HepG2 (cell line): ENCODE results near the gene CRTC2. TPM values are rescaled to one million over a fixed set of nuclear protein-coding genes. Genes with fewer than 3 reads are reported as not detected.

Experiments used
- AFF4 ChIP-seq: sonication (generic); formaldehyde crosslinking; IDR thresholded peaks from 2 replicates; pipeline ENCODE4 v1.4.0; 2020; ENCODE audit warnings: missing genetic modification reagents
- AKAP8 ChIP-seq: sonication (generic); formaldehyde crosslinking; IDR thresholded peaks from 2 replicates; pipeline ENCODE4 v1.5.1; 2020; ENCODE audit warnings: mild to moderate bottlenecking, missing genetic modification reagents
- FOXP4 ChIP-seq: sonication (generic); formaldehyde crosslinking; IDR thresholded peaks from 2 replicates; pipeline ENCODE4 v1.4.0; 2020; ENCODE audit warnings: missing genetic modification reagents
- GATA4 ChIP-seq: sonication (generic); IDR thresholded peaks from 2 replicates; pipeline ENCODE4 v1.6.1; 2016; ENCODE audit warnings: antibody characterized with exemption, low read depth, borderline replicate concordance
- HINFP ChIP-seq: sonication (generic); formaldehyde crosslinking; IDR thresholded peaks from 2 replicates; pipeline ENCODE4 v1.4.0; 2020; ENCODE audit warnings: low read depth, mild to moderate bottlenecking, missing genetic modification reagents
- MZF1 ChIP-seq: sonication (generic); formaldehyde crosslinking; IDR thresholded peaks from 2 replicates; pipeline ENCODE4 v1.8.1; 2023; ENCODE audit warnings: mild to moderate bottlenecking, missing genetic modification reagents, borderline replicate concordance
- NAIF1 ChIP-seq: sonication (generic); formaldehyde crosslinking; IDR thresholded peaks from 2 replicates; pipeline ENCODE4 v1.5.0; 2020; ENCODE audit warnings: mild to moderate bottlenecking, missing genetic modification reagents, borderline replicate concordance
- NCOR1 ChIP-seq: fragments of 200-600 bp; sonication (generic); IDR thresholded peaks from 2 replicates; pipeline ENCODE4 v1.7.0; 2017; ENCODE audit warnings: antibody characterized with exemption, low read length, borderline replicate concordance
- NONO ChIP-seq, 2 experiments: fragments of 450-650 bp in 1 of 2; sonication (generic) in 1 of 2; formaldehyde crosslinking in 1 of 2; IDR thresholded peaks in 1 of 2; conservative IDR thresholded peaks in 1 of 2; 2 replicates each; pipeline versions ENCODE4 v1.6.1 to v1.8.0; 2017 to 2022; ENCODE audit warnings: mild to moderate bottlenecking in 1 of 2, missing genetic modification reagents in 1 of 2, moderate library complexity in 1 of 2
- NRL ChIP-seq: sonication (generic); formaldehyde crosslinking; IDR thresholded peaks from 2 replicates; pipeline ENCODE4 v1.5.0; 2020; ENCODE audit warnings: missing genetic modification reagents, mild to moderate bottlenecking, moderate library complexity, borderline replicate concordance
- PAX8 ChIP-seq: sonication (generic); formaldehyde crosslinking; IDR thresholded peaks from 2 replicates; pipeline ENCODE4 v1.8.0; 2022; ENCODE audit warnings: mild to moderate bottlenecking, missing genetic modification reagents, borderline replicate concordance
- SMARCE1 ChIP-seq: fragments of 450-650 bp; IDR thresholded peaks from 2 replicates; pipeline ENCODE4 v1.6.1; 2017; ENCODE audit warnings: borderline replicate concordance
- SNAI1 ChIP-seq: sonication (generic); formaldehyde crosslinking; IDR thresholded peaks from 2 replicates; pipeline ENCODE4 v1.5.0; 2020; ENCODE audit warnings: mild to moderate bottlenecking, missing genetic modification reagents, borderline replicate concordance
- SPEN ChIP-seq: sonication (generic); formaldehyde crosslinking; IDR thresholded peaks from 2 replicates; pipeline ENCODE4 v1.5.1; 2020; ENCODE audit warnings: low read depth, mild to moderate bottlenecking, missing genetic modification reagents
- TAF15 ChIP-seq: fragments of 200-400 bp; formaldehyde crosslinking; IDR thresholded peaks from one replicate; pipeline ENCODE4 v1.6.1; 2018; ENCODE audit warnings: mild to moderate bottlenecking, low read depth, low read length; ENCODE audit not compliant: poor library complexity, severe bottlenecking
- ZNF296 ChIP-seq: sonication (generic); formaldehyde crosslinking; conservative IDR thresholded peaks from 2 replicates; pipeline ENCODE4 v1.5.0; 2020; ENCODE audit warnings: mild to moderate bottlenecking, missing genetic modification reagents
- ZNF446 ChIP-seq: sonication (generic); formaldehyde crosslinking; IDR thresholded peaks from 2 replicates; pipeline ENCODE4 v1.5.0; 2020; ENCODE audit warnings: mild to moderate bottlenecking, missing genetic modification reagents
- ZNF549 ChIP-seq: sonication (generic); formaldehyde crosslinking; IDR thresholded peaks from 2 replicates; pipeline ENCODE4 v1.5.0; 2020; ENCODE audit warnings: missing genetic modification reagents
- ZSCAN12 ChIP-seq: sonication (generic); formaldehyde crosslinking; IDR thresholded peaks from 2 replicates; pipeline ENCODE4 v1.9.0; 2021; ENCODE audit warnings: mild to moderate bottlenecking, missing genetic modification reagents
- polyA plus RNA-seq, 8 experiments: library from polyadenylated mRNA; depleted of rRNA in 3 of 8; stranded (reverse) in 7 of 8; unstranded in 1 of 8; fragments of >200 nt; fragmentation: Illumina TruSeq in 4 of 8; extraction: Trizol in 4 of 8; gene quantifications; 2 replicates each; pipeline versions ENCODE4 v1.2.1 to v1.2.3, GENCODE V29; 2011 to 2016; ENCODE audit warnings: low read depth in 4 of 8, missing spikeins in 1 of 8, mixed read lengths in 1 of 8; ENCODE audit not compliant: insufficient read depth in 1 of 8
- total RNA-seq, 5 experiments: library from RNA; depleted of rRNA; stranded (reverse); fragments of >200 nt; fragmentation: Illumina TruSeq; extraction: Trizol; gene quantifications; 2 replicates each; pipeline ENCODE4 v1.2.3, GENCODE V29; 2016; ENCODE audit warnings: low read depth in 1 of 5

Gene CRTC2
- total and polyA plus RNA-seq, 2 of the 13 experiments (the other 11 are each of a cell fraction or from before 2014, with no cell fraction given), result 6.1 to 26.7 TPM

GRCh38 chr1:153977250-153978240 lies 19.1 kb upstream of the CRTC2 start, which contains the start of gene JTB (continued):
- TF ChIP-seq NONO (IDR thresholded peaks at IDR 0.05) (no peak), NONO (CRISPR knock-in tag; conservative IDR thresholded peaks at IDR 0.05) (peak; percentile 82), MZF1 (0 out of 2 replicates have a peak, but pooled peaks have one; percentile 56), AFF4 (CRISPR knock-in tag) (no peak; the same call in 1 of the 2 replicates), GATA4 (0 out of 2 replicates have a peak, but pooled peaks have one; percentile 51), HINFP (peak; percentile 92; the same call in 1 of the 2 replicates), FOXP4 (CRISPR knock-in tag) (peak; percentile 9), ZNF446 (CRISPR knock-in tag) (no peak), SMARCE1 (no peak), NCOR1 (peak; percentile 48; the same call in 1 of the 2 replicates), PAX8 (CRISPR knock-in tag) (no peak), NRL (peak; percentile 75; the same call in 1 of the 2 replicates), SPEN (CRISPR knock-in tag) (peak; percentile 65), ZSCAN12 (CRISPR knock-in tag) (no peak; the same call in 1 of the 2 replicates), ZNF549 (CRISPR knock-in tag) (no peak), SNAI1 (CRISPR knock-in tag) (no peak), TAF15 (no peak), ZNF296 (CRISPR knock-in tag) (no peak), AKAP8 (CRISPR knock-in tag) (no peak), NAIF1 (CRISPR knock-in tag) (no peak)
